Spleen (tissue), 7 donors: ENCODE results near the gene ABCA12.

Experiments used
- POLR2A ChIP-seq, 3 donors: fragments of 450-650 bp; IDR thresholded peaks; one replicate each; pipeline ENCODE4 v1.5.1; 2017; ENCODE audit warnings: antibody characterized with exemption in 3 of 3, mild to moderate bottlenecking in 1 of 3
- TF ChIP-seq, protein P1 (sequence below), 11 experiments: fragments of 200-600 bp in 7 of 11; fragments of 450-650 bp in 4 of 11; sonication (generic) in 4 of 11; IDR thresholded peaks in 8 of 11; conservative IDR thresholded peaks in 3 of 11; 1 replicate in 7 of 11; 2 replicates in 4 of 11; pipeline versions ENCODE4 v1.4.0 to v1.8.0; 2016 to 2021; ENCODE audit warnings: antibody characterized with exemption in 11 of 11, inconsistent platforms in 4 of 11, mild to moderate bottlenecking in 1 of 11
- donor health status: DM: no; HTN: no; CAD: no; lungs with moderate emphysema.
- donor health status: DM: no; HTN: no; CAD: no.
- donor health status: DM: no; HTN: no; CAD: no.

GRCh38 chr2:214989187-214989586 lies 149.2 kb downstream of the ABCA12 start:
- TF ChIP-seq, protein P1, sequence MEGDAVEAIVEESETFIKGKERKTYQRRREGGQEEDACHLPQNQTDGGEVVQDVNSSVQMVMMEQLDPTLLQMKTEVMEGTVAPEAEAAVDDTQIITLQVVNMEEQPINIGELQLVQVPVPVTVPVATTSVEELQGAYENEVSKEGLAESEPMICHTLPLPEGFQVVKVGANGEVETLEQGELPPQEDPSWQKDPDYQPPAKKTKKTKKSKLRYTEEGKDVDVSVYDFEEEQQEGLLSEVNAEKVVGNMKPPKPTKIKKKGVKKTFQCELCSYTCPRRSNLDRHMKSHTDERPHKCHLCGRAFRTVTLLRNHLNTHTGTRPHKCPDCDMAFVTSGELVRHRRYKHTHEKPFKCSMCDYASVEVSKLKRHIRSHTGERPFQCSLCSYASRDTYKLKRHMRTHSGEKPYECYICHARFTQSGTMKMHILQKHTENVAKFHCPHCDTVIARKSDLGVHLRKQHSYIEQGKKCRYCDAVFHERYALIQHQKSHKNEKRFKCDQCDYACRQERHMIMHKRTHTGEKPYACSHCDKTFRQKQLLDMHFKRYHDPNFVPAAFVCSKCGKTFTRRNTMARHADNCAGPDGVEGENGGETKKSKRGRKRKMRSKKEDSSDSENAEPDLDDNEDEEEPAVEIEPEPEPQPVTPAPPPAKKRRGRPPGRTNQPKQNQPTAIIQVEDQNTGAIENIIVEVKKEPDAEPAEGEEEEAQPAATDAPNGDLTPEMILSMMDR (IDR thresholded peaks at IDR 0.05 in 8 of 11, conservative IDR thresholded peaks at IDR 0.05 in 3 of 11), result no peak
- TF ChIP-seq POLR2A (IDR thresholded peaks at IDR 0.05), result no peak
